OCI-LY3 (cell line): Measurements from ENCODE around the gene CSNK2B.

Experiments used
- H2AFZ ChIP-seq: fragments of 200-600, 300-600 bp; shearing (Covaris generic); 2 replicates; pipeline ENCODE4 v1.6.0; 2014; ENCODE audit warnings: antibody characterized with exemption, low read depth, low read length
- H3K27ac ChIP-seq: fragments of 200-600, 300-600 bp; sonication (generic); 2 replicates; pipeline ENCODE4 v1.5.1; 2014; ENCODE audit warnings: mild to moderate bottlenecking, low read length, moderate library complexity, mixed read lengths
- H3K27me3 ChIP-seq: fragments of 200-600, 300-600 bp; sonication (generic); 2 replicates; pipeline ENCODE4 v1.6.1; 2014; ENCODE audit warnings: low read depth, low read length, mixed read lengths
- H3K36me3 ChIP-seq: fragments of 200-600, 300-600 bp; sonication (generic); replicated peaks from 2 replicates; pipeline ENCODE3; 2014; ENCODE audit warnings: low read depth, low read length, mixed read lengths
- H3K4me1 ChIP-seq: fragments of 300-600, 200-600 bp; sonication (generic); 2 replicates; pipeline ENCODE4 v1.6.1; 2014; ENCODE audit warnings: low read length, mixed read lengths
- H3K4me2 ChIP-seq: fragments of 200-600, 300-600 bp; sonication (generic); 2 replicates; pipeline ENCODE4 v1.6.1; 2014; ENCODE audit warnings: low read length, mixed read lengths
- H3K4me3 ChIP-seq: fragments of 300-600, 200-600 bp; sonication (generic); 2 replicates; pipeline ENCODE4 v1.5.1; 2014; ENCODE audit warnings: antibody characterized with exemption, mild to moderate bottlenecking, low read length, moderate library complexity
- H3K79me2 ChIP-seq: fragments of 300-600, 200-600 bp; shearing (Covaris generic); 2 replicates; pipeline ENCODE4 v1.6.1; 2014; ENCODE audit warnings: mild to moderate bottlenecking, low read length, mixed read lengths
- H3K9ac ChIP-seq: fragments of 300-600, 200-600 bp; shearing (Covaris generic); 2 replicates; pipeline ENCODE4 v1.6.0; 2014; ENCODE audit warnings: mild to moderate bottlenecking, low read length, moderate library complexity
- H3K9me3 ChIP-seq: fragments of 200-600, 300-600 bp; shearing (Covaris generic); 2 replicates; pipeline ENCODE4 v1.6.1; 2014; ENCODE audit warnings: low read length, mixed read lengths; ENCODE audit not compliant: insufficient read depth
- H4K20me1 ChIP-seq: fragments of 200-600, 300-600 bp; sonication (generic); 2 replicates; pipeline ENCODE4 v1.6.1; 2016; ENCODE audit warnings: low read length, mixed read lengths; ENCODE audit not compliant: insufficient read depth
- EZH2phosphoT487 ChIP-seq: fragments of 200-600 bp; shearing (Covaris generic); IDR thresholded peaks from 2 replicates; pipeline ENCODE4 v1.6.1; 2018; ENCODE audit warnings: antibody characterized with exemption, mixed run types, low read depth
- TF ChIP-seq, protein P1 (sequence below): fragments of 200-600, 300-600 bp; sonication (generic); IDR thresholded peaks from 2 replicates; pipeline ENCODE4 v1.5.1; 2014; ENCODE audit warnings: antibody characterized with exemption, low read length, low read depth

The CSNK2B gene

DNA sequence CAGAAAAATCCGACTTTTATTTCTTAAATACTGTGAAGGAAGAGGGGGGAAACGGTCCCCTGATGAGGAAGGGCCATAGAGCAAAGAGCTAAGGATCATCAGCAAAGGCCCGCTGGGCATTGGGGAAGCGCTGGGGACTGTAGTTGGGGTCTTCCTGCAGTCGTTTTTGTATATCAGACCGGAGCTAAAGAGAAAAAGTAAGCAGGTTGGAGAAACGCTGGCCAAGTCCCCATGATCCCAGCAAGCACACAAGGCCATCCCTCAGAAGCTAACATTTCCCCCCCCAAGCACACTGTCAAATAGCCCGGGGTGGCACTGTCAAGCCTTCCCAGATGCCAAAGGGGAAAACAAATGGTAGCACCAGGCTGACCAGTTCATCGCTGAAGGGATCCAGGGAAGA lies 26.8 kb upstream of the CSNK2B start:
- H3K9ac ChIP-seq = no peak overlapping the region
- H3K9me3 ChIP-seq = no peaks in the 10 kb centered on the region
- H4K20me1 ChIP-seq = no peaks in the 10 kb centered on the region
- H3K79me2 ChIP-seq = no peaks in the 10 kb centered on the region
- H3K27me3 ChIP-seq = no peaks in the 10 kb centered on the region
- no peak overlapping the region for H2AFZ ChIP-seq
- H3K36me3 ChIP-seq = peaks cover 19% of the 10 kb centered on the region
- no peaks in the 10 kb centered on the region for H3K4me1 ChIP-seq
- H3K4me2 ChIP-seq = no peak overlapping the region
- no peak overlapping the region for H3K27ac ChIP-seq
- no peak overlapping the region for H3K4me3 ChIP-seq
- no peak for TF ChIP-seq EZH2phosphoT487
- TF ChIP-seq, protein P1, sequence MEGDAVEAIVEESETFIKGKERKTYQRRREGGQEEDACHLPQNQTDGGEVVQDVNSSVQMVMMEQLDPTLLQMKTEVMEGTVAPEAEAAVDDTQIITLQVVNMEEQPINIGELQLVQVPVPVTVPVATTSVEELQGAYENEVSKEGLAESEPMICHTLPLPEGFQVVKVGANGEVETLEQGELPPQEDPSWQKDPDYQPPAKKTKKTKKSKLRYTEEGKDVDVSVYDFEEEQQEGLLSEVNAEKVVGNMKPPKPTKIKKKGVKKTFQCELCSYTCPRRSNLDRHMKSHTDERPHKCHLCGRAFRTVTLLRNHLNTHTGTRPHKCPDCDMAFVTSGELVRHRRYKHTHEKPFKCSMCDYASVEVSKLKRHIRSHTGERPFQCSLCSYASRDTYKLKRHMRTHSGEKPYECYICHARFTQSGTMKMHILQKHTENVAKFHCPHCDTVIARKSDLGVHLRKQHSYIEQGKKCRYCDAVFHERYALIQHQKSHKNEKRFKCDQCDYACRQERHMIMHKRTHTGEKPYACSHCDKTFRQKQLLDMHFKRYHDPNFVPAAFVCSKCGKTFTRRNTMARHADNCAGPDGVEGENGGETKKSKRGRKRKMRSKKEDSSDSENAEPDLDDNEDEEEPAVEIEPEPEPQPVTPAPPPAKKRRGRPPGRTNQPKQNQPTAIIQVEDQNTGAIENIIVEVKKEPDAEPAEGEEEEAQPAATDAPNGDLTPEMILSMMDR = no peak

DNA sequence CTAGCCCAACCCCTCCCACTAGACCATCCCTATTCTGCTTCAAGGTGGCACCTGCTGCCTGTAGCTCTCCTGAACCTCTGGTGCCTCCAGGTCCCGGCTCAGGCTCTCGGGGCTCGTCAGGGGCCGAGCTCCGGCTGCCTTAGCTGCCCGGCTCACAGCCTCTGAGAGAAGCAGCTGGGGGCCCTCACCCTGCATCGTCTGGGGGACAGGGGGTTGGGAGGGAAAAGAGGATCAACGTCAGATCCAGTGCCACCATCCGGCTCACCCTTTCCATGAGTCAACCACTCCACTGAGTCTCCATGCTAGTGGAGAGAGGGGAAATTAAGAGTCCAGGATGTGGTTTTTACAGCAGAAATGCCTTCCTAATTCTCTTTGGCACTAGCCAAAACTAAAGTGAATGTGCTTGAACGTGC lies 26.4 kb upstream of the CSNK2B start:
- Histone ChIP-seq H3K9me3 (no peaks in the 10 kb centered on the region), H3K79me2 (no peaks in the 10 kb centered on the region), H3K4me2 (no peak overlapping the region), H2AFZ (no peak overlapping the region), H3K36me3 (peaks cover 19% of the 10 kb centered on the region), H3K9ac (no peak overlapping the region), H3K27ac (no peak overlapping the region), H3K4me3 (no peak overlapping the region), H3K4me1 (no peaks in the 10 kb centered on the region), H4K20me1 (no peaks in the 10 kb centered on the region), H3K27me3 (no peaks in the 10 kb centered on the region)
- TF ChIP-seq EZH2phosphoT487 = no peak
- TF ChIP-seq, protein P1 = no peak

DNA sequence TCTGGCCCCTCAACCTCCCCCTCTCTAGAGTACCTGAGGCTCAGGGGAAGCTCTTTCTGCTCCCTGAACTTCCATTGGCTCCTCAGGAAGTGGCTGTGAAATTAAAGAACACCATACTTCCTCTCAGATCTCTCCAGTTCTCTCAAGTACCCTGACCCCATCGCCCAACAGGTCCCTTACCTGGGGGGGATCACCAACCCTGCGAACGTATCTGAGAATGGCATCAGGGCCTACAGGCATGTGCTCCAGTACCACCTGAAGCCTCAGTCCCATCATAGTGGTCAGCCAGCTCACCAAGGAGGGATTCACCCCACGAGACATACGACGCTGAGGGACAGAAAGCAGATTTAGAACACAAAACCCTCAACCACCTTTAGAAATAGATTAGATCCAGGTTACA lies 25.3 kb upstream of the CSNK2B start:
- Histone ChIP-seq H3K4me1 (no peaks in the 10 kb centered on the region), H3K27me3 (no peaks in the 10 kb centered on the region), H2AFZ (no peak overlapping the region), H3K27ac (no peak overlapping the region), H4K20me1 (no peaks in the 10 kb centered on the region), H3K9ac (no peak overlapping the region), H3K9me3 (no peaks in the 10 kb centered on the region), H3K36me3 (peaks cover 18% of the 10 kb centered on the region), H3K4me2 (no peak overlapping the region), H3K79me2 (no peaks in the 10 kb centered on the region), H3K4me3 (no peak overlapping the region)
- TF ChIP-seq, protein P1 = no peak
- TF ChIP-seq EZH2phosphoT487 = no peak

DNA sequence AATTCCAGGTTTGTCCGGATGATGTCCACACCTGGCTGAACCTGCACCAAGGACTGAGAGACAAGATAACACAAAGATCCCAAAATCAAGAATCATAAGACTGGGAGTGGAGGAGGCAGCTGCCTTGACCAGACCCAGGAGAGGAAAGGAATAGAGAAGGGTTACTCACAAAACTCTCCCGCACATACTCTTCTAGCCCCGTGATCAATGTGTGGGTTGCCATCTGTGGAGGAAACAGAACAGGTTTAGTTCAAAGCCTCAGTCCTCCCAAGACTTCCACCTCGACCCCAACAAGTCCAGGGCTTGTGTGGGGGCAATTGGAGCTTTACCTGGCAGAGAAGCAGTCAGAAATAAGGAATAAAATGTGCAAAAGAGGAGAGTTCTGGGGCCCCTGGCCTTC lies 24.5 kb upstream of the CSNK2B start:
- no peaks in the 10 kb centered on the region for H3K79me2 ChIP-seq
- H3K27me3 ChIP-seq = no peaks in the 10 kb centered on the region
- H3K9ac ChIP-seq = no peak overlapping the region
- H4K20me1 ChIP-seq = no peaks in the 10 kb centered on the region
- no peak overlapping the region for H3K27ac ChIP-seq
- no peak overlapping the region for H2AFZ ChIP-seq
- no peak for TF ChIP-seq EZH2phosphoT487
- TF ChIP-seq, protein P1 = no peak
- H3K36me3 ChIP-seq = peaks cover 14% of the 10 kb centered on the region
- H3K9me3 ChIP-seq = no peaks in the 10 kb centered on the region
- H3K4me2 ChIP-seq = no peak overlapping the region
- H3K4me1 ChIP-seq = no peaks in the 10 kb centered on the region
- H3K4me3 ChIP-seq = no peak overlapping the region
